ENCODE results near the gene MYRF.

DNA sequence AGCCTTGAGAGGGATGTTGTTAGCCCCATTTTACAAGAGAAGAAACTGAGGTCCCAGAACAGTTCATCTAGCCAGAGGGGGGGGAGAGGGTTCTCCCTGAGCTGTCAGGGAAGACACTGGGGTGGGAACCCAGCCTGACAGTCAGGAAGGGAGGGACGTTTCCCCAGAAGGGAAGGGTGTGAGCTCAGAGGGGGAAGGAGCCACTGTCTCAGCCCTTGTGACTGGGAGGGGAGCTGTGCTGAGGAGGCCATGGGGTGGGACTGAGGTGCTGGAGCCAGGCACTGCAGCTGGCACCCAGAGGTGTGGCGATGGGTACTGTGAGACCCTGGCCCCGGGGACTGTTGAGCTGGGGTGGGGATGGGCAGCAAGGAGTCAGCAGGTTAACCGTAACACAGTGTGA, 36.6 kb upstream of the MYRF start:
- TF ChIP-seq POLR2A (IDR thresholded peaks at IDR 0.05; ENCODE audit: low read depth, low read length) (no peak), POLR2AphosphoS5 (IDR thresholded peaks at IDR 0.05; ENCODE audit: low read depth, low read length) (no peak)
